Measurements from ENCODE around the gene AKAP8L. TPM values are rescaled to one million over a fixed set of nuclear protein-coding genes. Genes with fewer than 3 reads are reported as not detected.
"Not testable (repeated sequence)": the region's sequence is repeated elsewhere in the genome, so short reads cannot be mapped to it uniquely, and the experiment has no call there.

AKAP8L gene
- total RNA-seq, 1 donor: 119 TPM

- DNase-seq (ENCODE audit: low read depth in 2 of 3, low spot score in 2 of 3): no peak
These were observed 731 bp upstream of the AKAP8L start for GRCh38 chr19:15419413-15420025.

DNA sequence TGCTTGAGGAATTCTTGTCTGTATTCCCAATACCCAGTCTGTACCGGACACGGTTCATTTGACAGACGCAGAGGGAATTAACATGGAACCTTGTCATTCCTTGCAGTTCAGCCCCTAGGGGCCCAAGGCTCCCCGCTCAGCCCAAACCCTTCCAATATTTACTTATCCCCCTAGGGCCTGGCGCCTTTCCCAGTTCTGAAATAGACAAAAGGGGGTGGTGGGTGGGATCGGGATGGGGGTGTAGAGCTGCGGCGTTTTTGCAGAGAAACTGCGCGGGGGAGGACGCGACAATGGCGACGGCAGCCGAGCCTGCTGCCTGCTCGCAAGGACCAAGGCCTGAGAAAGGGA is 583 bp downstream of the AKAP8L start:
- peak in 2 of 3 donors; percentile 17 to 32 for DNase-seq (ENCODE audit: low read depth in 2 of 3, low spot score in 2 of 3)

GRCh38 chr19:15417699-15418098 is 1.1 kb downstream of the AKAP8L start:
- DNase-seq (ENCODE audit: low read depth in 2 of 3, low spot score in 2 of 3): no peak

DNA sequence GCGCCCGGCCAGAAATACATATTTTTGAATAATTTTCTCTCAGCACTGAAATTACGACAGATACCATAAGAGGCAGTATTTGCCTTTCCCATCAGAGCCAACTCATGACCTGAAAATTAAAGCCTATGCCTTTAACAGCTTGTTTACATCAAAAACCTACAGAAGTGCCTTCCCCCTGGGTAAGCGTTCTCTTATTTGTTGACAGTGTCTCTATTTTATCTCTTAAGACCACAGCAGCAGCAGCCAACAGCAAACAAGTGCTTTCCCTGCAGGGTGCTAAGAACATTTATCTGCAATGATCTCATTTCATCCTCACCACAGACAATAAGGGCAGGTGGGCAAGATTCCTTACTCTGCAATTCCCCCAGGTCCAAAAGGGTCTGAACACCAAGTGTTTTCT is 6.0 kb downstream of the AKAP8L start:
- DNase-seq (ENCODE audit: low read depth in 2 of 3, low spot score in 2 of 3): no peak

- not testable (repeated sequence) for DNase-seq (ENCODE audit: low read depth in 2 of 3, low spot score in 2 of 3)
These were observed 7.4 kb downstream of the AKAP8L start for GRCh38 chr19:15411351-15411750.

DNA sequence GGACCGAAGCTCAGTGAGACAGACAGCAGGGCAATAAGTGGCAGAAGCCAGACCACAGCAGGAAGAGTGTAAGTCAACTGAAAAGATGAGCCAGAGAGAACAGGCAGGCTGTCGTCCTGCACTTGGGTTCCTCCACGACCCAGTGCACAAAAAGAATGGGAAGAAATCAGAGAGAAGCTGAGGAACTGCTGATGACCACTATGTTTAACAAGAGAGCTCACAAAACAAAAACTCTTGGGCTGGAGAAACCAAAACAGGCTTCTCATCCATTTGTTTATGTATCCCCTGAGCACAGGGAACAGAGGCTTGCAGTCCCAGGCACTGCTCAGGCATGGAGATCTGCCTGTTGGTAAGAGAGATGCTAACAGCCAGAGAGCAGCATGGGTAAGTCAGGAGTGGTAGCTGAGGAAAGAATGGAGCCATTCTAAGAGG is 14.0 kb downstream of the AKAP8L start:
- DNase-seq (ENCODE audit: low read depth in 2 of 3, low spot score in 2 of 3): no peak

- DNase-seq (ENCODE audit: low read depth in 2 of 3, low spot score in 2 of 3): no peak
These were observed 14.6 kb downstream of the AKAP8L start for GRCh38 chr19:15404097-15404779.

DNA sequence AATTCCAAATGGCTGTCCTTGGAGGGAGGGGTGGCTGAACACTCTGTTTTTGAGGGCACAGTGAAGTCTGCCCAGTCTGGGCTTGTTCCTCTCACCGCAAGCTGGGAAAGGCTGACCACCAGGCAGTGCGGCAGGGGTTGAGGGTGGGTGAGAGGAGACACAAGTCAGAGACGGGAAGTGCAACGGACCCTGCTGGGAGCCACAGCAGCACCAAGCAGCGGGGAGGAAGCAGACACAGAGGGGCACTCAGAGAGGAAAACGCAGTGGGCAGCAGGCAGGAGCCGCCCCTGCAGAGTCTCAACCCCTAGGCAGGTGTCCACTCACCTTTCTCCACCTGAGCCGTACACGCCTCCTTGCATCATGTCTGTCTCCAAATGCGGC is 15.6 kb downstream of the AKAP8L start:
- DNase-seq (ENCODE audit: low read depth in 2 of 3, low spot score in 2 of 3): no peak

- no peak for DNase-seq (ENCODE audit: low read depth in 2 of 3, low spot score in 2 of 3)
These were observed 16.2 kb downstream of the AKAP8L start for GRCh38 chr19:15402411-15403150.

GRCh38 chr19:15401397-15401710 is 17.4 kb downstream of the AKAP8L start:
- no peak for DNase-seq (ENCODE audit: low read depth in 2 of 3, low spot score in 2 of 3)

DNA sequence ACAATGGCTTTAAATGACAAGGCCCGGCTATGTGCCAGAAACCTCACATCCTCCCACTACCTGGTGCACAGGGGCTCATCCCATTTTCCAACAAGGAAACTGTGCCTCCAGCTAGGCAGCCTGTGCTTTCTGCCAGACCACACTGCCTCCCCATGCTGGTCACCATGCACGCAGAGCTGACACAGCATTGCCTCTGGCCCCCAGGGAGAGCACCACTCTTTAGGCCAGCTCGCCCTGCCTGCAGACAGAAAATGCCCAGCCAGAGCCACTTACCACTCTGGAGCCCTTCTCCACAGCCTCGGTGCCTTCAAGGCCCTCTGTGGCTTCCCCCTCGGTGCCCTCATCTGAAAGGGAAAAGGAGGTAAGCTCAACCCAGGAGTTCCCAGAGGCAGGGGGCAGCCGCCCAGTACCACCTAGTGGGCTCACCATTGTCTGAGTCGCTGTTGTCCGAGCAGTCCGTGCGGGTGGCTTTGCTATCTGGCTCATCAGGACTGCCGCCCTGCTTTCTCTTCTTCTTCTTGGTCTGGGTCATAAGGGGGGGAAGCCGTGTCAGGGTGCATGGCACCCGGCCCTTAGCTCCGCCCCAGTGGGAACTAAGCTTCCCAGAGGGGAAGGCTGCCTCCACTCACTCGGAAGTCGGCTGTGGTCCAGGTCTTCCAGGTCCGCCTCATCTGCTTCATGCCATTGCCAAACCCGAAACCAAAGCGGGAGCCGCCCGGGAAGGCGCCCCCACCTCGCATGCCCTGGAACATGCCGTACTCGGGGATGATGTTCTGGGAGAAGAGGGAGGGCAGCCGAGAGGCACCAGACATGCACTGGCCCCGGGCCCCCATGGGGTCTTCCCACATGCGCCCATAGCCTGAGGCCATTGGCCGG is 18.0 kb downstream of the AKAP8L start:
- DNase-seq (ENCODE audit: low read depth in 2 of 3, low spot score in 2 of 3): no peak

- no peak for DNase-seq (ENCODE audit: low read depth in 2 of 3, low spot score in 2 of 3)
These were observed 19.2 kb downstream of the AKAP8L start for GRCh38 chr19:15399635-15400034.

DNA sequence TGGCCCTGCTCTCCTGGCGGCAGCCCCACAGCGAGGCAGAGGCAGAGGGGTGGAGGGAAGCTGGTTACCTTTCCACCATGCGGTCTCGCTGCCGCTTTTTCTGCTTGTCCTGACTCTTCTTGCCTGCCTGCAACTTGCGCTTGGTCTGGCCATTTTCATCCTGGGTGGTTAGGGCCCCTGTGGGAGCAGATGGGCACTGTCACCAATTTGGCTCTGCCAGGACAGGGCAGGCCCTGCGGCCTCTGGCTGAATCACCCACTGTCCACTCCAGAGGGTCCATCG is 19.6 kb downstream of the AKAP8L start:
- no peak for DNase-seq (ENCODE audit: low read depth in 2 of 3, low spot score in 2 of 3)

GRCh38 chr19:15398501-15399233 is 20.1 kb downstream of the AKAP8L start:
- DNase-seq (ENCODE audit: low read depth in 2 of 3, low spot score in 2 of 3): no peak

DNA sequence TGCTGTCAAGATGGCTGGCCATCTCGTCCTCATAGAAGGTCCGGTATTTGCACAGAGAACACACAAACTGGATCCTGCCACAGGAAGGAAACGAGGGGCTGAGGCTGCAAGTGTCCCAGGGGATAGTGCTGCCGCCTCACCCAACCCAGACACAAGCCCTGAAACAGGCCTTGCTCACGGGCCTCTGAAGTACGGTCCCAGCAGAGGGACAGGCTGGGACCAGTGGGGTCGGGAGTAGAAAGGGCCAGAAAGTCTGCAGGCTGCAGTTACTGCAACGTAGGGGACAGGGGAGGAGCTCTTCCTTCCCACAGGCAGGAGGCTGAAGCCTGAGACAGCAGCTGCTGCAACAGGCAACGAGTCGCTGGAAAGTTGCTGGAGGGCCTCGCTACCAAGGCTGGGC is 21.0 kb downstream of the AKAP8L start:
- no peak for DNase-seq (ENCODE audit: low read depth in 2 of 3, low spot score in 2 of 3)

- no peak for DNase-seq (ENCODE audit: low read depth in 2 of 3, low spot score in 2 of 3)
These were observed 21.6 kb downstream of the AKAP8L start for GRCh38 chr19:15397236-15397635.

- no peak for DNase-seq (ENCODE audit: low read depth in 2 of 3, low spot score in 2 of 3)
These were observed 22.4 kb downstream of the AKAP8L start for GRCh38 chr19:15396436-15396835.

DNA sequence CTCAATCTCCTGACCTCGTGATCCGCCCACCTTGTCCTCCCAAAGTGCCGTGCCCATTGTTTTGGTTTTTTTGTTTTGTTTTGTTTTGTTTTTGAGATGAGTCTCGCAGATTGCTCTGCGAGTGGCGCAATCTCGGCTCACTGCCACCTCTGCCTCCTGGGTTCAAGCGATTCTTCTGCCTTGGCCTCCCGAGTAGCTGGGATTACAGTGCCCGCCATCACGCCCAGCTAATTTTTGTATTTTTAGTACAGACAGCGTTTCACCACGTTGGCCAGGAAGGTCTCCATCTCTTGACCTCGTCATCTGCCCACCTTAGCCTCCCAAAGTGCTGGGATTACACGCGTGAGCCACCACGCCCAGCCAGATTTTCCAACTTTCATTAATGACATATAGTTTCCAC is 23.5 kb downstream of the AKAP8L start:
- not testable (repeated sequence) for DNase-seq (ENCODE audit: low read depth in 2 of 3, low spot score in 2 of 3)

DNA sequence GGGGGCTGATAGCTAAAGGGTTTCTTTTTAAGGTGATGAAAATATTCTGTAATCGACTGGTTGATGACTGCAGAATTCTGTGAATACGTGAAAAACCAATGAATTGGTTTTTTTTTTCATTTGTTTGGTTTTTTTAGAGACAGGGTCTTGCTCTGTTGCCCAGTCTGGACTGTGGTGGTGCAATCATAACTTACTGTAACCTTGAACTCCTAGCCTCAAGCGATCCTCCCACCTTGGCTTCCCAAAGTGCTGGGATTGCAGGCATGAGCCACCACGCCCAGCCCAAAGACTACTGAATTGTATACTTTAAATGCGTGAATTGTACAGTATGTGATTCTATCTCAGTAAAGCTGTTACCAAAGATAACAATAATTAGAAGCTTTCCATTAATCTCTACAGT is 24.4 kb downstream of the AKAP8L start:
- no peak for DNase-seq (ENCODE audit: low read depth in 2 of 3, low spot score in 2 of 3)

DNA sequence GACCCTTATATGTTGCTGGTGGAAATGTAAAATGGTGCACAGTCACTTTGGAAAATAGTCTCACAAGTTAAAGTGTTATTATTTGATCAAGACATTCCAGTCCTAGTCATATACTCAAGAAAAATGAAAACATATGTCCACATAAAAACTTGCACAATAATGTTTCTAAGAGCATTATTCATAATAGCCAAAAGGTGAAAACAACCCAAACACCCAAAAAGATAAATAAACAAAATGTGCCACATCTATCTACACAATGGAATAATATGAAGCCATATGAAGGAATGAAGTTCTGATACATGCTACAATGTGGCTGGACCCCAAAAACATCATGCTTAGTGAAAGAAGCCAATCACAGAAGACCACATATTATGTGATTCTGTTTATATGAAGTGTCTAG is 24.8 kb downstream of the AKAP8L start:
- DNase-seq (ENCODE audit: low read depth in 2 of 3, low spot score in 2 of 3): no peak

DNA sequence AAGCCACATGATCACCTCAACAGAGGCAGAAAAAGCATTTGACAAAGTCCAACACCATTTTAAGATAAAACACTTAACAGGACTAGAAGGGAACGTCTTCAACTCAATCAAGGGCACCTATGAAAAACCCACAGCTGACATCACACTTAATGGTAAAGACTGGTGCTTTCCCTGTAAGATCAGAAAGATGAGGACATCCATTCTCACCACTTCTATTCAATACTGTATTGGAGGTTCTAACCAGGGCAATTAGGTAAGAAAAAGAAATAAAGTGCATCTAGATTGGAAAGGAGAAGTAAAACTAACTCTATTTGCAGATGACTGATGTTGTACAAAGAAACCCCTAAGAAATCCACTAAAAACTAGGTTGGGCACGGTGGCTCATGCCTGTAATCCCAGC is 28.0 kb downstream of the AKAP8L start:
- no peak for DNase-seq (ENCODE audit: low read depth in 2 of 3, low spot score in 2 of 3)

Data from hematopoietic multipotent progenitor cell (in vitro differentiated cells).